ENCODE measurements around the gene PJA1. TPM values are rescaled to one million over a fixed set of nuclear protein-coding genes. Genes with fewer than 3 reads are reported as not detected.

The PJA1 gene
- total and polyA plus RNA-seq, 2 donors: 23.7 to 51.2 TPM

- H3K4me3 ChIP-seq (ENCODE audit: low read depth, low read length): no peak overlapping the region
- no peak overlapping the region for H3K27ac ChIP-seq (ENCODE audit: low read depth)
- H3K36me3 ChIP-seq (ENCODE audit: insufficient read depth): no peaks in the 10 kb centered on the region
- DNase-seq (ENCODE audit: extremely low spot score): no peak
- no peaks in the 10 kb centered on the region for H3K4me1 ChIP-seq (ENCODE audit: insufficient read depth)
- WGBS: 68% methylated on average over 2 of the region's 2 CpGs
These were observed 20.6 kb upstream of the PJA1 start for GRCh38 chrX:69185886-69186285.

- Histone ChIP-seq H3K4me3 (ENCODE audit: low read depth, low read length) (no peak overlapping the region), H3K4me1 (ENCODE audit: insufficient read depth) (no peaks in the 10 kb centered on the region), H3K36me3 (ENCODE audit: insufficient read depth) (no peaks in the 10 kb centered on the region), H3K27ac (ENCODE audit: low read depth) (no peak overlapping the region)
- WGBS: 88% methylated on average over 3 of the region's 3 CpGs
- no peak for DNase-seq (ENCODE audit: extremely low spot score)
These were observed 19.9 kb upstream of the PJA1 start for GRCh38 chrX:69185141-69185540.

- Histone ChIP-seq H3K4me3 (ENCODE audit: low read depth, low read length) (no peak overlapping the region), H3K36me3 (ENCODE audit: insufficient read depth) (no peaks in the 10 kb centered on the region), H3K4me1 (ENCODE audit: insufficient read depth) (no peaks in the 10 kb centered on the region), H3K27ac (ENCODE audit: low read depth) (no peak overlapping the region)
- 77% methylated on average over 4 of the region's 4 CpGs for WGBS
- no peak for DNase-seq (ENCODE audit: extremely low spot score)
These were observed 17.6 kb upstream of the PJA1 start for GRCh38 chrX:69182818-69183380.

- 42% methylated on average over 12 of the region's 12 CpGs for WGBS
- Histone ChIP-seq H3K27ac (ENCODE audit: low read depth) (no peak overlapping the region), H3K36me3 (ENCODE audit: insufficient read depth) (no peaks in the 10 kb centered on the region), H3K4me1 (ENCODE audit: insufficient read depth) (no peaks in the 10 kb centered on the region), H3K4me3 (ENCODE audit: low read depth, low read length) (no peak overlapping the region)
- DNase-seq (ENCODE audit: extremely low spot score): no peak
These were observed 14.2 kb upstream of the PJA1 start for GRCh38 chrX:69179380-69179911.

GRCh38 chrX:69178592-69178991 is 13.3 kb upstream of the PJA1 start:
- 88% methylated on average over 3 of the region's 3 CpGs for WGBS
- no peaks in the 10 kb centered on the region for H3K36me3 ChIP-seq (ENCODE audit: insufficient read depth)
- H3K4me3 ChIP-seq (ENCODE audit: low read depth, low read length): no peak overlapping the region
- H3K4me1 ChIP-seq (ENCODE audit: insufficient read depth): no peaks in the 10 kb centered on the region
- no peak for DNase-seq (ENCODE audit: extremely low spot score)
- no peak overlapping the region for H3K27ac ChIP-seq (ENCODE audit: low read depth)

- Histone ChIP-seq H3K4me3 (ENCODE audit: low read depth, low read length) (no peak overlapping the region), H3K36me3 (ENCODE audit: insufficient read depth) (no peaks in the 10 kb centered on the region), H3K27ac (ENCODE audit: low read depth) (no peak overlapping the region), H3K4me1 (ENCODE audit: insufficient read depth) (no peaks in the 10 kb centered on the region)
- DNase-seq (ENCODE audit: extremely low spot score): no peak
- WGBS: 93% methylated on average over 4 of the region's 4 CpGs
These were observed 12.4 kb upstream of the PJA1 start for GRCh38 chrX:69177511-69178162.

- WGBS: 82% methylated on average over 3 of the region's 3 CpGs
- H3K27ac ChIP-seq (ENCODE audit: low read depth): no peak overlapping the region
- H3K4me3 ChIP-seq (ENCODE audit: low read depth, low read length): no peak overlapping the region
- H3K4me1 ChIP-seq (ENCODE audit: insufficient read depth): no peaks in the 10 kb centered on the region
- no peaks in the 10 kb centered on the region for H3K36me3 ChIP-seq (ENCODE audit: insufficient read depth)
- DNase-seq (ENCODE audit: extremely low spot score): no peak
These were observed 10.8 kb upstream of the PJA1 start for GRCh38 chrX:69176053-69176452.

GRCh38 chrX:69173906-69174305 is 8.7 kb upstream of the PJA1 start:
- no peak overlapping the region for H3K27ac ChIP-seq (ENCODE audit: low read depth)
- H3K4me3 ChIP-seq (ENCODE audit: low read depth, low read length): no peak overlapping the region
- no peaks in the 10 kb centered on the region for H3K4me1 ChIP-seq (ENCODE audit: insufficient read depth)
- H3K36me3 ChIP-seq (ENCODE audit: insufficient read depth): no peaks in the 10 kb centered on the region
- 27% methylated on average over 20 of the region's 20 CpGs for WGBS
- DNase-seq (ENCODE audit: extremely low spot score): no peak

- no peak for DNase-seq (ENCODE audit: extremely low spot score)
- Histone ChIP-seq H3K36me3 (ENCODE audit: insufficient read depth) (no peaks in the 10 kb centered on the region), H3K4me1 (ENCODE audit: insufficient read depth) (no peaks in the 10 kb centered on the region), H3K4me3 (ENCODE audit: low read depth, low read length) (no peak overlapping the region), H3K27ac (ENCODE audit: low read depth) (no peak overlapping the region)
- WGBS: 78% methylated on average over 3 of the region's 3 CpGs
These were observed 7.7 kb upstream of the PJA1 start for GRCh38 chrX:69172937-69173336.

GRCh38 chrX:69170319-69170718 is 5.1 kb upstream of the PJA1 start:
- Histone ChIP-seq H3K27ac (ENCODE audit: low read depth) (no peak overlapping the region), H3K4me3 (ENCODE audit: low read depth, low read length) (no peak overlapping the region), H3K4me1 (ENCODE audit: insufficient read depth) (no peaks in the 10 kb centered on the region), H3K36me3 (ENCODE audit: insufficient read depth) (no peaks in the 10 kb centered on the region)
- no peak for DNase-seq (ENCODE audit: extremely low spot score)

GRCh38 chrX:69163936-69164741 is 1.1 kb downstream of the PJA1 start:
- no peaks in the 10 kb centered on the region for H3K4me1 ChIP-seq (ENCODE audit: insufficient read depth)
- no peak for DNase-seq (ENCODE audit: extremely low spot score)
- whole genome bisulfite sequencing: 7% methylated on average over 23 of the region's 23 CpGs
- H3K27ac ChIP-seq (ENCODE audit: low read depth): no peak overlapping the region
- H3K4me3 ChIP-seq (ENCODE audit: low read depth, low read length): peak overlapping the region; percentile 67
- H3K36me3 ChIP-seq (ENCODE audit: insufficient read depth): no peaks in the 10 kb centered on the region

GRCh38 chrX:69162361-69162865 is 2.8 kb downstream of the PJA1 start:
- DNase-seq (ENCODE audit: extremely low spot score): no peak
- Histone ChIP-seq H3K36me3 (ENCODE audit: insufficient read depth) (no peaks in the 10 kb centered on the region), H3K4me1 (ENCODE audit: insufficient read depth) (no peaks in the 10 kb centered on the region), H3K27ac (ENCODE audit: low read depth) (no peak overlapping the region), H3K4me3 (ENCODE audit: low read depth, low read length) (no peak overlapping the region)
- WGBS: 77% methylated on average over 9 of the region's 9 CpGs

- DNase-seq (ENCODE audit: extremely low spot score): no peak
These were observed 3.4 kb downstream of the PJA1 start for GRCh38 chrX:69161786-69162349.

More at GRCh38 chrX:69161786-69162349, 3.4 kb downstream of the PJA1 start:
- WGBS: 87% methylated on average over 26 of the region's 26 CpGs
- H3K27ac ChIP-seq (ENCODE audit: low read depth): no peak overlapping the region
- no peaks in the 10 kb centered on the region for H3K36me3 ChIP-seq (ENCODE audit: insufficient read depth)
- no peak overlapping the region for H3K4me3 ChIP-seq (ENCODE audit: low read depth, low read length)
- no peaks in the 10 kb centered on the region for H3K4me1 ChIP-seq (ENCODE audit: insufficient read depth)

All from urinary bladder (tissue), 4 donors.